Left lung (tissue), 10 donors: ENCODE data around the gene PLBD2. TPM values are rescaled to one million over a fixed set of nuclear protein-coding genes. Genes with fewer than 3 reads are reported as not detected.

Experiments
- ATAC-seq: fragments of 200-7000 bp; cut with Tn5 transposase; one replicate; pipeline ENCODE4 v1.9.1; 2020; ENCODE audit warnings: moderate library complexity
- DNase-seq, 4 donors: peaks; one replicate each; pipeline ENCODE4 v3.0.0-alpha.2; 2013 to 2020
- H3K27ac ChIP-seq, 2 donors: fragments of 200-600 bp; sonication (generic) in 1 of 2; one replicate each; pipeline versions ENCODE4 v1.5.0 to v1.8.0; 2020 to 2021
- H3K27me3 ChIP-seq, 2 donors: fragments of 200-600 bp; sonication (generic) in 1 of 2; one replicate each; pipeline versions ENCODE4 v1.5.0 to v1.8.0; 2020 to 2021
- H3K36me3 ChIP-seq, 2 donors: fragments of 200-600 bp; sonication (generic) in 1 of 2; one replicate each; pipeline versions ENCODE4 v1.5.0 to v1.8.0; 2020 to 2021
- H3K4me1 ChIP-seq, 2 donors: fragments of 200-600 bp; one replicate each; pipeline ENCODE4 v1.8.0; 2021
- H3K4me3 ChIP-seq, 2 donors: fragments of 200-600 bp; sonication (generic) in 1 of 2; one replicate each; pipeline versions ENCODE4 v1.5.0 to v1.8.0; 2020 to 2021; ENCODE audit warnings: mild to moderate bottlenecking in 1 of 2
- H3K9me3 ChIP-seq, 2 donors: fragments of 200-600 bp; sonication (generic) in 1 of 2; one replicate each; pipeline versions ENCODE4 v1.5.0 to v1.8.0; 2020 to 2021
- CTCF ChIP-seq, 2 donors: fragments of 200-600 bp; sonication (generic) in 1 of 2; IDR thresholded peaks; one replicate each; pipeline versions ENCODE4 v1.5.0 to v1.8.0; 2021; ENCODE audit warnings: antibody characterized with exemption in 2 of 2
- intact Hi-C, 2 donors: fragments of 100-400 bp; cut with DNase I; formaldehyde crosslinking; loops; one replicate each; pipeline versions ENCODE4 v1.11.2 to v1.14.2; 2022
- polyA plus RNA-seq, 6 donors: library from polyadenylated mRNA; unstranded; fragments of 120-200 nt; gene quantifications; one replicate each; pipeline ENCODE4 v1.2.1, GENCODE V29; 2013; ENCODE audit not compliant: insufficient read length in 6 of 6
- total RNA-seq, 2 donors: library from RNA; stranded (reverse); fragmentation: NEBNext Ultra II Directional; extraction: Animal tissue kit (Norgen Biotek cat#: 25700); gene quantifications; one replicate each; pipeline ENCODE4 v1.2.1, GENCODE V29; 2021
- donor health status: DM: no; HTN: yes; CAD: no.
- donor health status: DM: no; HTN: no; CAD: no.

Gene PLBD2
- total and polyA plus RNA-seq, 8 donors: 17.7 to 75.0 (median 20.7) TPM

GRCh38 chr12:113436993-113437728, 78.8 kb downstream of the PLBD2 start:
- H3K27ac ChIP-seq: no peak overlapping the region
- no peak for ATAC-seq
- no peak overlapping the region for H3K4me3 ChIP-seq
- H3K9me3 ChIP-seq: no peaks in the 10 kb centered on the region
- no peaks in the 10 kb centered on the region for H3K36me3 ChIP-seq
- intact Hi-C loops: no loop called here
- no peaks in the 10 kb centered on the region for H3K4me1 ChIP-seq
- no peak for TF ChIP-seq CTCF (IDR thresholded peaks at IDR 0.05)
- no peak for DNase-seq
- peaks cover 0 to 30% of the 10 kb centered on the region in 2 donors for H3K27me3 ChIP-seq

GRCh38 chr12:113437729-113438100, 79.3 kb downstream of the PLBD2 start:
- Histone ChIP-seq H3K36me3 (no peaks in the 10 kb centered on the region), H3K4me3 (no peak overlapping the region), H3K27ac (no peak overlapping the region), H3K27me3 (peaks cover 0 to 35% of the 10 kb centered on the region in 2 donors), H3K4me1 (no peaks in the 10 kb centered on the region), H3K9me3 (no peaks in the 10 kb centered on the region)
- intact Hi-C loops: no loop called here
- no peak for ATAC-seq
- no peak for DNase-seq
- no peak for TF ChIP-seq CTCF (IDR thresholded peaks at IDR 0.05)

GRCh38 chr12:113438523-113439300, 80.3 kb downstream of the PLBD2 start:
- Histone ChIP-seq H3K4me3 (no peak overlapping the region), H3K27me3 (peaks cover 0 to 41% of the 10 kb centered on the region in 2 donors), H3K4me1 (no peaks in the 10 kb centered on the region), H3K27ac (no peak overlapping the region), H3K9me3 (no peaks in the 10 kb centered on the region), H3K36me3 (no peaks in the 10 kb centered on the region)
- no peak for TF ChIP-seq CTCF (IDR thresholded peaks at IDR 0.05)
- intact Hi-C loops: no loop called here
- DNase-seq: no peak
- no peak for ATAC-seq

- no peak for DNase-seq
- H3K36me3 ChIP-seq: no peaks in the 10 kb centered on the region
- H3K4me3 ChIP-seq: no peak overlapping the region
- no peaks in the 10 kb centered on the region for H3K4me1 ChIP-seq
- no peak overlapping the region for H3K27ac ChIP-seq
- H3K9me3 ChIP-seq: no peaks in the 10 kb centered on the region
- ATAC-seq: no peak
- intact Hi-C loops: no loop called here
- peaks cover 0 to 41% of the 10 kb centered on the region in 2 donors for H3K27me3 ChIP-seq
- no peak for TF ChIP-seq CTCF (IDR thresholded peaks at IDR 0.05)
Observed at GRCh38 chr12:113439301-113439597, 80.9 kb downstream of the PLBD2 start.

- Histone ChIP-seq H3K9me3 (no peaks in the 10 kb centered on the region), H3K4me3 (no peak overlapping the region), H3K4me1 (no peaks in the 10 kb centered on the region), H3K27ac (no peak overlapping the region), H3K36me3 (no peaks in the 10 kb centered on the region), H3K27me3 (peaks cover 0 to 41% of the 10 kb centered on the region in 2 donors)
- DNase-seq: peak in 1 of 4 donors; percentile 32
- intact Hi-C loops: no loop called here
- peak; percentile 31 to 41 for TF ChIP-seq CTCF (IDR thresholded peaks at IDR 0.05)
- peak; percentile 62 for ATAC-seq
Observed at GRCh38 chr12:113439606-113440030, 81.2 kb downstream of the PLBD2 start.
